Muscle of arm (tissue), 12 donors: ENCODE measurements around the gene RNF208. TPM values are rescaled to one million over a fixed set of nuclear protein-coding genes. Genes with fewer than 3 reads are reported as not detected.
"Not testable (repeated sequence)": the region's sequence is repeated elsewhere in the genome, so short reads cannot be mapped to it uniquely, and the experiment has no call there.

Experiments
- DNase-seq: peaks from one replicate; pipeline ENCODE4 v3.0.0-alpha.2; 2013
- polyA plus RNA-seq, 12 donors: library from polyadenylated mRNA; unstranded; fragments of 120-200 nt; gene quantifications; one replicate each; pipeline ENCODE4 v1.2.1, GENCODE V29; 2013; ENCODE audit not compliant: insufficient read length in 12 of 12

The RNF208 gene
- polyA plus RNA-seq, 12 donors = 1.7 to 7.1 (median 2.3) TPM; not detected in 2

DNA sequence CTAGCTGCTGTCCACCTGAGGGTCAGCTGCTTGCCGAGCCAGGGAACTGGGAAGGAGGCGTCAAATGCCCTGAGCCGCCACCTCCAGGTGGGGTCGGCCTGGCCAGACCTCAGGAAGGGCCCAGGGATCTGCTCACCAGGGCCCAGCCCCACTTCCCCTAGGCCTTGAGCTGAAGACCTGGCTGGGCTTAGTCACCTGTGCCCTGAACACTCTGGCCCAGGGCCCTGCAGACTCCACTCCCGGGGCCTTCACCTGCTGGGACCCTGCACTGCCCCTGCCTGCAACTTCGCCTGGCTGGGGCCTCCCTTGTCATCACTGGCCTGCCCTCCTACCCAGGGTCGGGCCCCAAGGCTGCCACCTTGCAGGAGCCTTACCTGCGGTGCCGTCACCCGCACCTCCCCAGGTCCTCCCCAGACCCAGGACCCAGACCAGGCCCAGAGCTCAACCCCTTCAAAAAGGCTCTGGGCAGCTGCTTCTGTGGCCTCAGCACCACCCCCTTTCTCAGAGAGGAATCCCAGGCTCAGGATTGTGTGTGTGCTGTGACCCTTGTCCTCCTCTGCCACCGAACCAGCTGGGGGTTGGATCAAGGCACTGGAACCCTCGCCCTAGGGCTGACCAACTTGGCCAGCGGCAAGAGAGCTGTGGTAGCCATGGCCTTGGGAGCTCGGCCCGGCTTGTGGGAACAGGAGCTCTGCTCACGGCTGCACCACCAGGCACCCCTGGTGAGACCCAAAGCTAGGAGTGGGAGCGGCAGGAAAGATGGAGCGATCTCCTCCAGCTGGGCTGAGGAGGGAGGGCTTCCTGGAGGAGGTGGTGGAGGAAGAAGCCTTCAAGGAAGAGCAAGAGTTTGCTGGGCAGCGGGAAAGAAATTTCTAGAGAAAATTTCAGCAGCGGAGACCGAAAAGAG, 31.9 kb upstream of the RNF208 start:
- DNase-seq = no peak

DNA sequence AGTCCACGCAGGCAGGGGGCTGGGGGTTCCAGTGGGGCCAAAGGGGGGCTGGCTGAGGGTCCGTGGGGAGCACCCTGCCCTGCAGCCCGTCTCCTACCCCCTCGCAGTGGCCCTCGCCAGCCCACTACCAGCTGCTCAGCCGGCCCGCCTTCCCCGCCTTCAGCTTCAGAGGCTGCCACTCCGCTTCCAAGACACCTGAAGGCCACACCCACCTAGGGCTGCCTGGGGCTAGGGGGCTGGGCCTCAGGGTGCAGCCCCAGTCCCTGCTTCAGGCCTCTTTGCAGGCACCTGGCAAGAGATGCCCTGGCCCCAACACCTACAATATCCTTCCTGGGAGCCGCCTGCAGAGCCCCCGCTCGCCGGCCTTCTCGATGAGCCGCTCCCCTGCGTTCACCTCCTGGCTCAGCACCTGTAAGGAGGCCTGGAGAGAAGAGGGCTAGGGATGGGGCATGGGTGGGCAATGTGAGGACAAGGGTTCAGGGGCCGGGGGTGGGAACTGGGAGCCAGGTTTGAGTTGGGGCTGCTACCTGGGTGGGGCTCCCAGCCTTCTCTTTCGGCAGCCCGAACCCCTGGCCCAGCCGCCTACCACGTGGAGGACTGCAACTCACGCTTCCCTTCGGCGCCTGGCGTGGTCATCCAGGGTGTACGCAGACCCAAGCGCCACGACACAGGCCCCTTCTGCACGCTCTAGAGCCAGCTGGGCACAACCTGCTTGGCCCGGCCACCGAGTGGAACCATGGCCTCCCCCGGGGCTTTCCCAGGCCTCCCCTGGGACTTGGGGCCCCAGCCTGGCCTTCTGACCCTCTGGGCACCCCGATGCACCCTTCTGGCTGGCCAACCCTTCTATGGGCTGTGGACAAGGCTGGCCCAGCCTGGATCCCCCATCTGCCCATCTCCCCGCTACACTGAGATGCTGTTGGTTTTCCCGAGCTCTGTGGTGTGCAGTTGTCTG, 30.8 kb upstream of the RNF208 start:
- DNase-seq = no peak

DNA sequence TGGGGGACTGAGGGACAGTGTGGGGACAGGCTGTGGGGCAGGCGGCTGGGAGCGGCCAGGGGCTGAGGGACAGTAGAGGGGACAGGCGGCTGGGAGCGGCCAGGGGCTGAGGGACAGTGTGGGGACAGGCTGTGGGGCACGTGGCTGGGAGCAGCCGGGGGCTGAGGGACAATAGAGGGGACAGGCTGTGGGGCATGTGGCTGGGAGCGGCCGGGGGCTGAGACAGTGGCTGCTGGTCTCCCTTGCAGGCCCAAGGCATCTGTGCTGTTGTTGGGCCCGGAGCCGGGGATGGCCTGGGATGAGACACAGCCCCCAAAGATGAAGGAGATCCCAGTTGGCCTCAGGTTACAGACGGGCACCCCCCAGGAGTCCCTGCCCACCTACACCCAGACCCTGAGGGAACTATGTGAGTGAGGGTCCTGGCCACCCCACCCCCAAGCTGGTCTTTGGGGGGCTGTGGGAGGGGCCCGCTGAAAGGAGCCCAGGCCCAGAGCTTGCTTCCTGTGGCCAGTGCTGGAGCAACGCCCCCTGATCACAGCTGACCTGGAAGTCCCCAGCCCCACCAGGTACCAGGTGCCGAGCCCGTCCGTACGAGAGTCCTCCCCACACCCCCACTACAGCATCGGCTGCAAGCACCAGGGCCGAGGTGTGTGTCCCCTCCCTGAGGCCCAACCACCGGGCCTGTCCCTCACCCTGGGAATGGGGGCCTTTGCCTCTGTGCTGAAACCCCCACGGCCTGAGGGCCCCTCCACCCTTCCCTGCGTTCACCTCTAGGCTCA, 29.6 kb upstream of the RNF208 start:
- DNase-seq = no peak

DNA sequence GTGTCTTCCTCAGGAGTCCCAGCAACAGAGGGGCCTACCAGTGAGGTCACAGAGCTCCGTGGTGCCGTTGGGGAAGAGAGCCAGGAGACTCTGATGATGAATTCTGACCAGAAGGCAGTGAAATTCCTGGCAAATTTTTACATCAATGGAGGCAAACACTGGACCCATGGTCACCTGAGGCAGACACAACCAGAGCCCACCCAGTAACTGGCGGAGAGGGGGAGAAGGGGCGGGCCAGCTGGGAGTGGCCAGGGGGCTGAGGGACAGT, 29.1 kb upstream of the RNF208 start, which contains the start of gene STPG3:
TSS of gene STPG3 (plus strand) at position 93 of the 268 bp plus-strand sequence. CDS start at position 94, 1 bp downstream.
- no peak for DNase-seq

DNA sequence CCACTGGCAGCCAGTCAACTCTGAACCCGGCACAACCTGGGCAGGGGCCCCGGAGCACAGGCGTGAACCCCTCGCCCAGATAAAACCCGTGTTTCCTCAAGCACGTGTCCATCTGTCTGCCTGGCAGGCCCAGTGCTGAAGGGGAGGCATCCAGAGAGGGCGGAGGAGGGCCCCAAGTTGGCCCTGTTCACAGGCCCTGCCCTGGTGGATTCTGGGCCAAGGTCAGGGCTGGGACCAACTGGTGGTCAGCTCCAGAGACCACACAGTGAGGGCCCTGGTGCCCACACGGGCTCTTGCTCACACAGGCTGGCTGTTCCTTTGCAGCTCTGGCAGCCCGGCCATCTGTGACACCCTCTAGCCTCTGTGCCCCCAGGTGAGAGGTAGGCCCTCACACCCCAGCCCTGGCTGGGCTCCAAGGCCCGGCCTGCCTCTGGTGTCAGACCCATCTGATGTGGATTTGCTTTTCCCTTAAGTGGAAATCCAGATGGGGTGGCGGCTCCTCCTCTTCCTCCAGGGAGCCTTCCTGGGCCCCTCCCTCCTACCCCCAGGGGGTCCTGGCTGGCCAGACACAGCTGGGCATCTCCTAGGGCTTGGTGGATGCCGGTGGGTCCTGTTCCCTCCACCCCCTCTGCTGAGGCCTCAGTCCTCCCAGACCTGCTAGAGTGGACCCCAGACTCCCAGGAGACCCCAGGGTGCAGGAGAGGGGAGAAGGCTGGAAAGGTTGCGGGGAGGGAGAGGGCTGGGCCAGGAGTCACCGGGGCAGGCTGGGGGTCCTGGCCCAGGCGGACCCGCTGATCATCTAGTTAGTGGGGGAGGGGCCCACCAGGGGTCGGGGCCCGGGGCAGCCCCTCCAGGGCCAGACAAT, 28.5 kb upstream of the RNF208 start:
- no peak for DNase-seq

DNA sequence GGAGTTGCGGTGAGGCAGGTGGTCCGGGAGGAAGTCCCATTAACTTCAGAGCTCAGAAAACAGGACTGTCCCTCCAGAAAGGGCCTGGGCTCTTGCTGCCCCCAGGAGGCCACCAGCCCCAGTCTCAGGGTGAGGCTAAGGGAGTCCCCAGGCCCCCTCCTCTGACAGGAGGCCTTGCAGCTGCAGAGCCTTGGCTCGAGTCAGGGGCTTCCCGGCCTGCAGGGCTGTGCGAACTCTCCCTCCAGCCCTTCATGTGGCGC, 25.8 kb upstream of the RNF208 start:
- DNase-seq = no peak

GRCh38 chr9:137247135-137247915, 25.3 kb upstream of the RNF208 start:
- DNase-seq = no peak

DNA sequence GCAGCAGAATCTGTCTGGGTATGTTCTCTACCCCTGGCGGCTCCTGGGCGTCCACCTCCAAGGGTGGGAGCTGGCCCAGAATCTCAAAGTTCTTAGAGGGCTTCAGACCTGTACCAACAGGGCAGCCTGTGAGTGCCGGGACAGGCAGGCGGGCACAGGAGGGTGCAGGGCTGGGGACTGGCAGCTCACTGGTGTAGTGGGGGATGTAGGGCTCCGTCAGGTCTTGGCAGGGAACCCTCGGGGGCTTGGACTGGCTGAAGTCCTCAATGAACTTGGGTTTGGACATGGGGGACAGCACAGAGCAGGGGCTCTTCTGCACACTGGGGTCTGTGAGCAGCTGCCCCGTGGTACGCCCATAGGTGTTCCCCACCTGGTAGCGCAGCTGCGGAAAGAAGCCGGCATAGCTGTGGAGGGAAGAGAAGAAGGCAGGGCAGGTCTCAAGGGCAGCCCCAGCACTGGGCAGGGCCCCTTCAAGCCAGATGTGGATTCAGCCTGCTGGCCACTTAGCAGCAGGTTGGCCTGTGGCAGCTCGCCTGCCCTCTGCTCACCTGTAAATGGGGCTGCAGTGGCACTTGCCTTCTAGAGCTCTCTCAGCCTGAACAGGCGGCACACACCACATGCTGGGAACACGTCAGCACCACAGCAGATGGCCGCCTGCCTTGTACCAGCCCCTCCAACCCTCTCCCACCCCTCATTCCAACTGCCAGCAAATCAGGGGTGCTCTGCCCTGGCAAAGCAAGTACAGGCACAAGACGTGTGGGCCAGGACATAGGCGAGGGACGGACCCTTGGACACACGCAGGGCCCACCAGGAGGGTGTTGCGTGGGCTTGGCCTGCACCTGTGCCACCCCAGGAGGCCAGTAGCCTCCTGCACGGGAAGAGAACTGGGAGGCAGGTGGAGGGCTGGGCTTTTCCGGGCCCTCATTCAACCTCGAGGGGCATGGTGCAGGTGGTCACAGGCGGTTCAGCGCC, 23.7 kb upstream of the RNF208 start:
- no peak for DNase-seq

- no peak for DNase-seq
These were observed 22.7 kb upstream of the RNF208 start for GRCh38 chr9:137244486-137245449.

GRCh38 chr9:137243626-137244485, 21.8 kb upstream of the RNF208 start:
- no peak for DNase-seq

DNA sequence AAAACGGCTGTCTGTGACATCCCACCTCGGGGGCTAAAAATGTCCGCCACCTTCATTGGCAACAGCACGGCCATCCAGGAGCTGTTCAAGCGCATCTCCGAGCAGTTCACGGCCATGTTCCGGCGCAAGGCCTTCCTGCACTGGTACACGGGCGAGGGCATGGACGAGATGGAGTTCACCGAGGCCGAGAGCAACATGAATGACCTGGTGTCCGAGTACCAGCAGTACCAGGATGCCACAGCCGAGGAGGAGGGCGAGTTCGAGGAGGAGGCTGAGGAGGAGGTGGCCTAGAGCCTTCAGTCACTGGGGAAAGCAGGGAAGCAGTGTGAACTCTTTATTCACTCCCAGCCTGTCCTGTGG, 21.2 kb upstream of the RNF208 start:
- DNase-seq = not testable (repeated sequence)

- no peak for DNase-seq
These were observed 20.5 kb upstream of the RNF208 start for GRCh38 chr9:137242269-137243203.

- DNase-seq = no peak
These were observed 19.6 kb upstream of the RNF208 start for GRCh38 chr9:137241490-137242268.

- DNase-seq = peak; percentile 100
These were observed 18.9 kb upstream of the RNF208 start, which contains the start of gene TUBB4B for GRCh38 chr9:137240841-137241489. Gene TUBB4B, plus strand, starts transcription at chr9:137241287. Its CDS starts 74 bp downstream, at chr9:137241361.
